Stomach smooth muscle (tissue), 2 donors: ENCODE measurements around the gene EGFL8.
"Not testable (repeated sequence)": the region's sequence is repeated elsewhere in the genome, so short reads cannot be mapped to it uniquely, and the experiment has no call there.

ENCODE experiments used
- H3K27ac ChIP-seq: one replicate; pipeline ENCODE4 v1.7.0; 2013; ENCODE audit warnings: mild to moderate bottlenecking, low read length, inconsistent platforms
- H3K27me3 ChIP-seq, 2 donors: one replicate each; pipeline ENCODE4 v1.7.0; 2013; ENCODE audit warnings: low read length in 2 of 2; ENCODE audit not compliant: insufficient read depth in 2 of 2, control insufficient read depth in 1 of 2
- H3K36me3 ChIP-seq, 2 donors: one replicate each; pipeline ENCODE4 v1.7.0; 2013; ENCODE audit warnings: low read length in 2 of 2; ENCODE audit not compliant: control insufficient read depth in 2 of 2, insufficient read depth in 2 of 2
- H3K4me1 ChIP-seq: one replicate; pipeline ENCODE4 v1.7.0; 2013; ENCODE audit warnings: low read length; ENCODE audit not compliant: control insufficient read depth, insufficient read depth
- H3K4me3 ChIP-seq, 2 donors: one replicate each; pipeline ENCODE4 v1.7.0; 2013; ENCODE audit warnings: low read length in 2 of 2
- H3K9ac ChIP-seq, 2 donors: one replicate each; pipeline ENCODE4 v1.7.0; 2013; ENCODE audit warnings: low read length in 2 of 2, mild to moderate bottlenecking in 1 of 2
- H3K9me3 ChIP-seq, 2 donors: one replicate each; pipeline ENCODE4 v1.7.0; 2013; ENCODE audit warnings: low read length in 2 of 2; ENCODE audit not compliant: control insufficient read depth in 2 of 2
- donor health status: healthy.
- donor health status: Pancreatic carcinoma.

The EGFL8 gene

GRCh38 chr6:32185681-32186131 lies 21.3 kb downstream of the EGFL8 start:
- Histone ChIP-seq H3K27ac (peak overlapping the region; percentile 79), H3K36me3 (peaks cover 23 to 30% of the 10 kb centered on the region in 2 donors), H3K9ac (peak overlapping the region; percentile 51 to 63), H3K4me1 (peaks cover 44% of the 10 kb centered on the region), H3K4me3 (peak overlapping the region in 1 of 2 donors; percentile 3)
- H3K9me3 ChIP-seq, H3K27me3 ChIP-seq: not testable (repeated sequence)

GRCh38 chr6:32186151-32186840 lies 21.9 kb downstream of the EGFL8 start:
- Histone ChIP-seq H3K4me3 (peak overlapping the region in 1 of 2 donors; percentile 3), H3K4me1 (peaks cover 50% of the 10 kb centered on the region)

GRCh38 chr6:32187009-32187709 lies 22.8 kb downstream of the EGFL8 start:
- Histone ChIP-seq H3K27me3 (no peaks in the 10 kb centered on the region), H3K9me3 (no peaks in the 10 kb centered on the region), H3K27ac (peak overlapping the region; percentile 79), H3K4me3 (peak overlapping the region in 1 of 2 donors; percentile 44), H3K9ac (no peak overlapping the region), H3K4me1 (peaks cover 56% of the 10 kb centered on the region), H3K36me3 (peaks cover 17 to 24% of the 10 kb centered on the region in 2 donors)

More at GRCh38 chr6:32186151-32186840, 21.9 kb downstream of the EGFL8 start:
- H3K9ac ChIP-seq: peak overlapping the region; percentile 51 to 63
- not testable (repeated sequence) for H3K9me3 ChIP-seq, H3K27me3 ChIP-seq
- H3K27ac ChIP-seq: peak overlapping the region; percentile 79
- H3K36me3 ChIP-seq: peaks cover 19 to 24% of the 10 kb centered on the region in 2 donors

GRCh38 chr6:32187725-32188380 lies 23.5 kb downstream of the EGFL8 start:
- H3K4me1 ChIP-seq: peaks cover 52% of the 10 kb centered on the region
- peak overlapping the region; percentile 80 to 85 for H3K4me3 ChIP-seq
- H3K27ac ChIP-seq: peak overlapping the region; percentile 98
- not testable (repeated sequence) for H3K27me3 ChIP-seq, H3K9me3 ChIP-seq, H3K9ac ChIP-seq
- H3K36me3 ChIP-seq: peaks cover 13 to 24% of the 10 kb centered on the region in 2 donors

- Histone ChIP-seq H3K27me3 (no peaks in the 10 kb centered on the region), H3K9ac (peak overlapping the region; percentile 84 to 92), H3K9me3 (no peaks in the 10 kb centered on the region), H3K36me3 (peaks cover 8 to 21% of the 10 kb centered on the region in 2 donors), H3K4me1 (peaks cover 51% of the 10 kb centered on the region), H3K27ac (peak overlapping the region; percentile 98), H3K4me3 (peak overlapping the region; percentile 80 to 85)
Observed at GRCh38 chr6:32188381-32189068, 24.1 kb downstream of the EGFL8 start.

GRCh38 chr6:32189069-32189741 lies 24.8 kb downstream of the EGFL8 start:
- H3K27me3 ChIP-seq: no peaks in the 10 kb centered on the region
- H3K36me3 ChIP-seq: peaks cover 6 to 17% of the 10 kb centered on the region in 2 donors
- H3K4me3 ChIP-seq: peak overlapping the region; percentile 80 to 85
- peak overlapping the region; percentile 98 for H3K27ac ChIP-seq
- H3K9me3 ChIP-seq: no peaks in the 10 kb centered on the region
- H3K9ac ChIP-seq: peak overlapping the region; percentile 84 to 92
- peaks cover 49% of the 10 kb centered on the region for H3K4me1 ChIP-seq

GRCh38 chr6:32189742-32190053 lies 25.3 kb downstream of the EGFL8 start:
- no peaks in the 10 kb centered on the region for H3K9me3 ChIP-seq
- H3K36me3 ChIP-seq: peaks cover 6 to 17% of the 10 kb centered on the region in 2 donors
- peak overlapping the region; percentile 84 to 92 for H3K9ac ChIP-seq
- H3K4me1 ChIP-seq: peaks cover 54% of the 10 kb centered on the region
- H3K27me3 ChIP-seq: no peaks in the 10 kb centered on the region
- peak overlapping the region; percentile 98 for H3K27ac ChIP-seq
- peak overlapping the region; percentile 80 to 85 for H3K4me3 ChIP-seq

- peak within 1 kb of the TSS; percentile 92 to 94 for H3K9ac ChIP-seq
- H3K27ac ChIP-seq: peak within 1 kb of the TSS; percentile 98
- H3K27me3 ChIP-seq: no peaks in the 10 kb centered on the region
- peak within 1 kb of the TSS; percentile 80 to 85 for H3K4me3 ChIP-seq
- peaks cover 6 to 17% of the 10 kb centered on the region in 2 donors for H3K36me3 ChIP-seq
- H3K4me1 ChIP-seq: peaks cover 58% of the 10 kb centered on the region
- no peaks in the 10 kb centered on the region for H3K9me3 ChIP-seq
Observed at GRCh38 chr6:32190054-32190851, 25.9 kb downstream of the EGFL8 start, which contains the start of gene PBX2. TSS of gene PBX2 (minus strand) at chr6:32190202. CDS start at chr6:32189915, 287 bp downstream.

- peak overlapping the region; percentile 98 for H3K27ac ChIP-seq
- H3K9me3 ChIP-seq: no peaks in the 10 kb centered on the region
- no peaks in the 10 kb centered on the region for H3K27me3 ChIP-seq
- peak overlapping the region; percentile 49 to 80 for H3K4me3 ChIP-seq
- peaks cover 59% of the 10 kb centered on the region for H3K4me1 ChIP-seq
- peak overlapping the region; percentile 92 to 94 for H3K9ac ChIP-seq
- H3K36me3 ChIP-seq: peaks cover 6 to 17% of the 10 kb centered on the region in 2 donors
Observed at GRCh38 chr6:32190911-32191677, 26.7 kb downstream of the EGFL8 start.
